Measurements from ENCODE around the gene CCDC167.

The CCDC167 gene

GRCh38 chr6:37524025-37524969, 24.6 kb upstream of the CCDC167 start:
- H4K91ac ChIP-seq (ENCODE audit: low read depth, low read length): no peak overlapping the region
- no peak overlapping the region for H2BK5ac ChIP-seq (ENCODE audit: low read depth, low read length, poor library complexity)
- no peak overlapping the region for H3K27ac ChIP-seq (ENCODE audit: low read depth, low read length)
- no peak overlapping the region for H3K9ac ChIP-seq (ENCODE audit: low read length)
- no peaks in the 10 kb centered on the region for H3K36me3 ChIP-seq (ENCODE audit: control insufficient read depth in 1 of 2, insufficient read depth in 2 of 2, low read length in 2 of 2)
- H4K12ac ChIP-seq (ENCODE audit: low read depth, low read length): no peak overlapping the region
- no peak overlapping the region for H3K4me3 ChIP-seq (ENCODE audit: low read depth, low read length)
- peak in 1 of 2 donors; percentile 34 for DNase-seq
- no peak overlapping the region for H2AFZ ChIP-seq (ENCODE audit: insufficient read depth, low read length, poor library complexity)
- no peaks in the 10 kb centered on the region for H3K79me2 ChIP-seq (ENCODE audit: control insufficient read depth, insufficient read depth, low read length, poor library complexity)
- H2BK12ac ChIP-seq (ENCODE audit: low read length): no peak overlapping the region
- no peak overlapping the region for H3K4me2 ChIP-seq (ENCODE audit: low read length)
- no peak overlapping the region for H4K8ac ChIP-seq (ENCODE audit: low read depth, low read length)
- no peaks in the 10 kb centered on the region for H3K9me3 ChIP-seq (ENCODE audit: insufficient read depth, low read depth, low read length)
- H3K27me3 ChIP-seq (ENCODE audit: insufficient read depth, low read length): peaks cover 2% of the 10 kb centered on the region
- H3K4ac ChIP-seq (ENCODE audit: low read depth, low read length): no peak overlapping the region
- H2AK5ac ChIP-seq (ENCODE audit: low read length): no peak overlapping the region
- WGBS (ENCODE audit: extremely low coverage, insufficient coverage, insufficient read length): no CpG with 5 or more reads among the region's 19 CpGs
- no peaks in the 10 kb centered on the region for H3K4me1 ChIP-seq (ENCODE audit: control insufficient read depth in 1 of 2, insufficient read depth in 2 of 2, low read length in 2 of 2)
- no peak overlapping the region for H3K23ac ChIP-seq (ENCODE audit: low read length)
- H3K18ac ChIP-seq (ENCODE audit: low read length): no peak overlapping the region
- no peak overlapping the region for H3K14ac ChIP-seq (ENCODE audit: low read length)
- H2BK120ac ChIP-seq (ENCODE audit: insufficient read depth, low read length, poor library complexity): no peak overlapping the region
- no peaks in the 10 kb centered on the region for H3K79me1 ChIP-seq (ENCODE audit: low read length)

GRCh38 chr6:37523412-37523811, 23.7 kb upstream of the CCDC167 start:
- Histone ChIP-seq H3K4ac (ENCODE audit: low read depth, low read length) (no peak overlapping the region), H3K79me2 (ENCODE audit: control insufficient read depth, insufficient read depth, low read length, poor library complexity) (no peaks in the 10 kb centered on the region), H2BK12ac (ENCODE audit: low read length) (no peak overlapping the region), H3K4me1 (ENCODE audit: control insufficient read depth in 1 of 2, insufficient read depth in 2 of 2, low read length in 2 of 2) (no peaks in the 10 kb centered on the region), H2BK5ac (ENCODE audit: low read depth, low read length, poor library complexity) (no peak overlapping the region), H3K18ac (ENCODE audit: low read length) (no peak overlapping the region), H2AFZ (ENCODE audit: insufficient read depth, low read length, poor library complexity) (no peak overlapping the region), H3K14ac (ENCODE audit: low read length) (no peak overlapping the region), H3K4me3 (ENCODE audit: low read depth, low read length) (no peak overlapping the region), H3K79me1 (ENCODE audit: low read length) (no peaks in the 10 kb centered on the region), H3K9ac (ENCODE audit: low read length) (no peak overlapping the region), H3K27me3 (ENCODE audit: insufficient read depth, low read length) (peaks cover 2% of the 10 kb centered on the region), H3K36me3 (ENCODE audit: control insufficient read depth in 1 of 2, insufficient read depth in 2 of 2, low read length in 2 of 2) (no peaks in the 10 kb centered on the region), H2AK5ac (ENCODE audit: low read length) (no peak overlapping the region), H3K23ac (ENCODE audit: low read length) (no peak overlapping the region), H4K8ac (ENCODE audit: low read depth, low read length) (no peak overlapping the region), H2BK120ac (ENCODE audit: insufficient read depth, low read length, poor library complexity) (no peak overlapping the region), H4K12ac (ENCODE audit: low read depth, low read length) (no peak overlapping the region), H3K9me3 (ENCODE audit: insufficient read depth, low read depth, low read length) (no peaks in the 10 kb centered on the region), H3K27ac (ENCODE audit: low read depth, low read length) (no peak overlapping the region), H4K91ac (ENCODE audit: low read depth, low read length) (no peak overlapping the region), H3K4me2 (ENCODE audit: low read length) (no peak overlapping the region)
- no CpG with 5 or more reads among the region's 7 CpGs for WGBS (ENCODE audit: extremely low coverage, insufficient coverage, insufficient read length)
- no peak for DNase-seq

- no CpG with 5 or more reads among the region's 3 CpGs for WGBS (ENCODE audit: extremely low coverage, insufficient coverage, insufficient read length)
- Histone ChIP-seq H4K8ac (ENCODE audit: low read depth, low read length) (no peak overlapping the region), H3K27ac (ENCODE audit: low read depth, low read length) (no peak overlapping the region)
These were observed 23.1 kb upstream of the CCDC167 start for GRCh38 chr6:37522836-37523235.

GRCh38 chr6:37521674-37522073, 22.0 kb upstream of the CCDC167 start:
- no peak overlapping the region for H4K12ac ChIP-seq (ENCODE audit: low read depth, low read length)
- H3K18ac ChIP-seq (ENCODE audit: low read length): no peak overlapping the region

More at GRCh38 chr6:37522836-37523235, 23.1 kb upstream of the CCDC167 start:
- Histone ChIP-seq H3K4me3 (ENCODE audit: low read depth, low read length) (no peak overlapping the region), H2AFZ (ENCODE audit: insufficient read depth, low read length, poor library complexity) (no peak overlapping the region), H3K9ac (ENCODE audit: low read length) (no peak overlapping the region), H4K12ac (ENCODE audit: low read depth, low read length) (no peak overlapping the region), H3K4me2 (ENCODE audit: low read length) (no peak overlapping the region), H3K23ac (ENCODE audit: low read length) (no peak overlapping the region), H3K79me2 (ENCODE audit: control insufficient read depth, insufficient read depth, low read length, poor library complexity) (no peaks in the 10 kb centered on the region), H3K4ac (ENCODE audit: low read depth, low read length) (no peak overlapping the region), H3K36me3 (ENCODE audit: control insufficient read depth in 1 of 2, insufficient read depth in 2 of 2, low read length in 2 of 2) (no peaks in the 10 kb centered on the region), H3K18ac (ENCODE audit: low read length) (no peak overlapping the region), H3K14ac (ENCODE audit: low read length) (no peak overlapping the region), H4K91ac (ENCODE audit: low read depth, low read length) (no peak overlapping the region), H3K27me3 (ENCODE audit: insufficient read depth, low read length) (peaks cover 2% of the 10 kb centered on the region), H3K4me1 (ENCODE audit: control insufficient read depth in 1 of 2, insufficient read depth in 2 of 2, low read length in 2 of 2) (no peaks in the 10 kb centered on the region), H2AK5ac (ENCODE audit: low read length) (no peak overlapping the region), H2BK120ac (ENCODE audit: insufficient read depth, low read length, poor library complexity) (no peak overlapping the region), H2BK12ac (ENCODE audit: low read length) (no peak overlapping the region), H3K9me3 (ENCODE audit: insufficient read depth, low read depth, low read length) (no peaks in the 10 kb centered on the region), H3K79me1 (ENCODE audit: low read length) (no peaks in the 10 kb centered on the region), H2BK5ac (ENCODE audit: low read depth, low read length, poor library complexity) (no peak overlapping the region)
- no peak for DNase-seq

More at GRCh38 chr6:37521674-37522073, 22.0 kb upstream of the CCDC167 start:
- Histone ChIP-seq H3K14ac (ENCODE audit: low read length) (no peak overlapping the region), H2AK5ac (ENCODE audit: low read length) (no peak overlapping the region), H4K91ac (ENCODE audit: low read depth, low read length) (no peak overlapping the region), H3K36me3 (ENCODE audit: control insufficient read depth in 1 of 2, insufficient read depth in 2 of 2, low read length in 2 of 2) (no peaks in the 10 kb centered on the region), H3K9ac (ENCODE audit: low read length) (no peak overlapping the region), H3K4me1 (ENCODE audit: control insufficient read depth in 1 of 2, insufficient read depth in 2 of 2, low read length in 2 of 2) (no peaks in the 10 kb centered on the region), H2AFZ (ENCODE audit: insufficient read depth, low read length, poor library complexity) (no peak overlapping the region), H3K23ac (ENCODE audit: low read length) (no peak overlapping the region), H4K8ac (ENCODE audit: low read depth, low read length) (no peak overlapping the region), H3K4me2 (ENCODE audit: low read length) (no peak overlapping the region), H3K27me3 (ENCODE audit: insufficient read depth, low read length) (peaks cover 2% of the 10 kb centered on the region), H3K79me2 (ENCODE audit: control insufficient read depth, insufficient read depth, low read length, poor library complexity) (no peaks in the 10 kb centered on the region), H2BK5ac (ENCODE audit: low read depth, low read length, poor library complexity) (no peak overlapping the region), H3K27ac (ENCODE audit: low read depth, low read length) (no peak overlapping the region), H3K79me1 (ENCODE audit: low read length) (no peaks in the 10 kb centered on the region), H3K4ac (ENCODE audit: low read depth, low read length) (no peak overlapping the region), H2BK12ac (ENCODE audit: low read length) (no peak overlapping the region), H3K4me3 (ENCODE audit: low read depth, low read length) (no peak overlapping the region), H3K9me3 (ENCODE audit: insufficient read depth, low read depth, low read length) (no peaks in the 10 kb centered on the region), H2BK120ac (ENCODE audit: insufficient read depth, low read length, poor library complexity) (no peak overlapping the region)
- no peak for DNase-seq
- no CpG with 5 or more reads among the region's 4 CpGs for WGBS (ENCODE audit: extremely low coverage, insufficient coverage, insufficient read length)

Data from trophoblast cell (in vitro differentiated cells and primary cell).